ENCODE results near the gene SRF. TPM values are rescaled to one million over a fixed set of nuclear protein-coding genes. Genes with fewer than 3 reads are reported as not detected.

SRF gene
- total RNA-seq, 2 donors from 2014 or later = 32.7 to 44.2 TPM

DNA sequence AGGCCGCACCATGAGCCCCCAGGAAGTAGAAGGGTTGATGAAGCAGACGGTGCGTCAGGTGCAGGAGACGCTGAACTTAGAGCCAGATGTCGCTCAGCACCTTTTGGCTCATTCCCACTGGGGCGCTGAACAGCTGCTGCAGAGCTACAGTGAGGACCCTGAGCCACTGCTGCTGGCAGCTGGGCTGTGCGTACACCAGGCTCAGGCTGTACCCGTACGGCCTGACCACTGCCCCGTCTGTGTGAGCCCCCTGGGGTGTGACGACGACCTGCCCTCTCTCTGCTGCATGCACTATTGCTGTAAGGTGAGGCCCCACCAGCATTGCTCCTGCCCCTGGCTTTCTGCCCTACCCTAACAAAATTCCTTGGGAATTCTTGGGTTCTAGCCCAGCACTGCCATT is 45.1 kb downstream of the SRF start:
- no peaks in the 10 kb centered on the region for H3K9me3 ChIP-seq (ENCODE audit: control insufficient read depth, low read length)
- H3K4me1 Mint-ChIP-seq = no peaks in the 10 kb centered on the region
- WGBS, 2 experiments (ENCODE audit: insufficient coverage in 1 of 2, insufficient read length in 1 of 2) = 88 to 98% methylated on average over 7 to 12 of the region's 12 CpGs
- H3K9ac ChIP-seq (ENCODE audit: extremely low read depth, low read length, poor library complexity, severe bottlenecking) = no peak overlapping the region
- no peak for TF ChIP-seq CTCF (conservative IDR thresholded peaks at IDR 0.05)
- H3K27me3 Mint-ChIP-seq (ENCODE audit: insufficient read depth) = no peaks in the 10 kb centered on the region
- DNase-seq = no peak
- H3K27me3 ChIP-seq (ENCODE audit: control insufficient read depth, insufficient read depth, low read length, poor library complexity, severe bottlenecking) = no peaks in the 10 kb centered on the region
- no peaks in the 10 kb centered on the region for H3K9me3 Mint-ChIP-seq
- no peak overlapping the region for H3K4me3 ChIP-seq (ENCODE audit: low read length)
- H3K36me3 ChIP-seq (ENCODE audit: control insufficient read depth, insufficient read depth, low read length) = peaks cover 3% of the 10 kb centered on the region
- H3K4me1 ChIP-seq (ENCODE audit: control insufficient read depth, insufficient read depth, low read length) = no peaks in the 10 kb centered on the region
- no peak overlapping the region for H3K27ac Mint-ChIP-seq
- H3K4me3 Mint-ChIP-seq = no peak overlapping the region
- peaks cover 16% of the 10 kb centered on the region for H3K36me3 Mint-ChIP-seq (ENCODE audit: low read depth)
- no peak overlapping the region for H3K27ac ChIP-seq (ENCODE audit: low read depth, low read length)

GRCh38 chr6:43217351-43217750 is 46.3 kb downstream of the SRF start:
- Mint-ChIP-seq H3K4me1 (peaks cover 5% of the 10 kb centered on the region), H3K4me3 (no peak overlapping the region), H3K27me3 (ENCODE audit: insufficient read depth) (no peaks in the 10 kb centered on the region), H3K27ac (no peak overlapping the region), H3K9me3 (no peaks in the 10 kb centered on the region), H3K36me3 (ENCODE audit: low read depth) (peaks cover 16% of the 10 kb centered on the region)
- Histone ChIP-seq H3K4me1 (ENCODE audit: control insufficient read depth, insufficient read depth, low read length) (no peaks in the 10 kb centered on the region), H3K36me3 (ENCODE audit: control insufficient read depth, insufficient read depth, low read length) (peaks cover 3% of the 10 kb centered on the region), H3K27me3 (ENCODE audit: control insufficient read depth, insufficient read depth, low read length, poor library complexity, severe bottlenecking) (no peaks in the 10 kb centered on the region), H3K9me3 (ENCODE audit: control insufficient read depth, low read length) (no peaks in the 10 kb centered on the region), H3K4me3 (ENCODE audit: low read length) (no peak overlapping the region), H3K27ac (ENCODE audit: low read depth, low read length) (no peak overlapping the region), H3K9ac (ENCODE audit: extremely low read depth, low read length, poor library complexity, severe bottlenecking) (no peak overlapping the region)
- DNase-seq = no peak
- no peak for TF ChIP-seq CTCF (conservative IDR thresholded peaks at IDR 0.05)
- 88 to 94% methylated on average over 5 of the region's 5 CpGs for WGBS, 2 experiments (ENCODE audit: insufficient coverage in 1 of 2, insufficient read length in 1 of 2)

- Mint-ChIP-seq H3K27ac (no peak overlapping the region), H3K4me3 (no peak overlapping the region), H3K4me1 (peaks cover 5% of the 10 kb centered on the region), H3K36me3 (ENCODE audit: low read depth) (peaks cover 20% of the 10 kb centered on the region), H3K27me3 (ENCODE audit: insufficient read depth) (no peaks in the 10 kb centered on the region), H3K9me3 (no peaks in the 10 kb centered on the region)
- no peaks in the 10 kb centered on the region for H3K27me3 ChIP-seq (ENCODE audit: control insufficient read depth, insufficient read depth, low read length, poor library complexity, severe bottlenecking)
- TF ChIP-seq CTCF (conservative IDR thresholded peaks at IDR 0.05) = no peak
- no peaks in the 10 kb centered on the region for H3K4me1 ChIP-seq (ENCODE audit: control insufficient read depth, insufficient read depth, low read length)
- H3K27ac ChIP-seq (ENCODE audit: low read depth, low read length) = no peak overlapping the region
- DNase-seq = no peak
- H3K9me3 ChIP-seq (ENCODE audit: control insufficient read depth, low read length) = no peaks in the 10 kb centered on the region
- 95 to 97% methylated on average over 3 of the region's 3 CpGs for whole genome bisulfite sequencing, 2 experiments (ENCODE audit: insufficient coverage in 1 of 2, insufficient read length in 1 of 2)
- H3K4me3 ChIP-seq (ENCODE audit: low read length) = no peak overlapping the region
- no peak overlapping the region for H3K9ac ChIP-seq (ENCODE audit: extremely low read depth, low read length, poor library complexity, severe bottlenecking)
- peaks cover 3% of the 10 kb centered on the region for H3K36me3 ChIP-seq (ENCODE audit: control insufficient read depth, insufficient read depth, low read length)
Observed at GRCh38 chr6:43219119-43219518, 48.0 kb downstream of the SRF start.

Measured in endodermal cell (in vitro differentiated cells).